SK-N-SH treated with all-trans-retinoic acid at 6 μM for 48 hours (cell line): ENCODE results near the gene CRYBA4.
A peak's percentile ranks its signal among the peaks of the same experiment; 100 is the strongest.

Experiments
- ATAC-seq: fragments of 200-7000 bp; cut with Tn5 transposase; 3 replicates; pipeline ENCODE4 v1.9.1; 2020; ENCODE audit warnings: mild to moderate bottlenecking, moderate library complexity
- ARNTL ChIP-seq: fragments of 450-650 bp; formaldehyde crosslinking; IDR thresholded peaks from 2 replicates; pipeline ENCODE4 v1.5.0; 2020; ENCODE audit warnings: low read depth, mild to moderate bottlenecking, moderate library complexity, borderline replicate concordance
- BACH2 ChIP-seq: fragments of 250-450 bp; sonication (Bioruptor Pico); IDR thresholded peaks from 2 replicates; pipeline ENCODE4 v1.9.0; 2021; ENCODE audit warnings: mild to moderate bottlenecking, borderline replicate concordance
- CSRNP3 ChIP-seq: fragments of 250-450 bp; sonication (Bioruptor Pico); IDR thresholded peaks from 2 replicates; pipeline ENCODE4 v1.5.1; 2021; ENCODE audit warnings: mild to moderate bottlenecking, moderate library complexity
- GLIS3 ChIP-seq: fragments of 250-450 bp; sonication (Bioruptor Pico); IDR thresholded peaks from 2 replicates; pipeline ENCODE4 v1.5.0; 2020; ENCODE audit warnings: mild to moderate bottlenecking, moderate library complexity
- OSR1 ChIP-seq: fragments of 250-450 bp; sonication (Bioruptor Pico); IDR thresholded peaks from 2 replicates; pipeline ENCODE4 v1.8.0; 2022; ENCODE audit warnings: moderate library complexity, mild to moderate bottlenecking, inconsistent platforms
- PPARA ChIP-seq: fragments of 250-450 bp; sonication (Bioruptor Pico); IDR thresholded peaks from 2 replicates; pipeline ENCODE4 v1.5.0; 2020; ENCODE audit warnings: mild to moderate bottlenecking, borderline replicate concordance
- RARB ChIP-seq: fragments of 250-450 bp; sonication (Bioruptor Pico); IDR thresholded peaks from 2 replicates; pipeline ENCODE4 v1.8.0; 2021; ENCODE audit warnings: mild to moderate bottlenecking, moderate library complexity
- SNAI2 ChIP-seq: fragments of 250-450 bp; sonication (Bioruptor Pico); IDR thresholded peaks from 2 replicates; pipeline ENCODE4 v1.5.0; 2020; ENCODE audit warnings: mild to moderate bottlenecking, moderate library complexity
- TCF4 ChIP-seq: fragments of 250-450 bp; sonication (Bioruptor Pico); IDR thresholded peaks from 2 replicates; pipeline ENCODE4 v1.8.0; 2021; ENCODE audit warnings: mild to moderate bottlenecking, moderate library complexity, borderline replicate concordance
- ZC3H10 ChIP-seq: fragments of 250-450 bp; sonication (Bioruptor Pico); IDR thresholded peaks from 2 replicates; pipeline ENCODE4 v1.5.1; 2021; ENCODE audit warnings: mild to moderate bottlenecking, moderate library complexity
- ZFP3 ChIP-seq: fragments of 250-450 bp; sonication (Bioruptor Pico); IDR thresholded peaks from 2 replicates; pipeline ENCODE4 v1.5.0; 2020; ENCODE audit warnings: mild to moderate bottlenecking, moderate library complexity
- ZFP30 ChIP-seq: fragments of 450-650 bp; formaldehyde crosslinking; IDR thresholded peaks from 2 replicates; pipeline ENCODE4 v1.5.0; 2022; ENCODE audit warnings: mild to moderate bottlenecking, moderate library complexity
- ZNF565 ChIP-seq: fragments of 450-650 bp; formaldehyde crosslinking; conservative IDR thresholded peaks from 2 replicates; pipeline ENCODE4 v1.5.0; 2020; ENCODE audit warnings: low read depth, mild to moderate bottlenecking, moderate library complexity
- ZNF70 ChIP-seq: fragments of 450-650 bp; formaldehyde crosslinking; IDR thresholded peaks from 2 replicates; pipeline ENCODE4 v1.5.0; 2020; ENCODE audit warnings: mild to moderate bottlenecking, moderate library complexity
- ZNF8 ChIP-seq: fragments of 450-650 bp; formaldehyde crosslinking; IDR thresholded peaks from 2 replicates; pipeline ENCODE4 v1.5.0; 2020; ENCODE audit warnings: mild to moderate bottlenecking, moderate library complexity
- TF ChIP-seq, protein P1 (sequence below): fragments of 250-450 bp; sonication (Bioruptor Pico); IDR thresholded peaks from 2 replicates; pipeline ENCODE4 v1.5.1; 2020; ENCODE audit warnings: low read depth, mild to moderate bottlenecking, moderate library complexity
- TF ChIP-seq, protein P2 (sequence below): fragments of 250-450 bp; sonication (Bioruptor Pico); IDR thresholded peaks from 2 replicates; pipeline ENCODE4 v1.8.0; 2020; ENCODE audit warnings: mild to moderate bottlenecking, moderate library complexity, borderline replicate concordance
- TF ChIP-seq, protein P3 (sequence below): fragments of 250-450 bp; sonication (Bioruptor Pico); IDR thresholded peaks from 2 replicates; pipeline ENCODE4 v1.8.0; 2021; ENCODE audit warnings: low read depth, mild to moderate bottlenecking, moderate library complexity, borderline replicate concordance
- TF ChIP-seq, protein P4 (sequence below): fragments of 250-450 bp; sonication (Bioruptor Pico); IDR thresholded peaks from 2 replicates; pipeline ENCODE4 v1.5.0; 2020; ENCODE audit warnings: mild to moderate bottlenecking, moderate library complexity

Gene CRYBA4

DNA sequence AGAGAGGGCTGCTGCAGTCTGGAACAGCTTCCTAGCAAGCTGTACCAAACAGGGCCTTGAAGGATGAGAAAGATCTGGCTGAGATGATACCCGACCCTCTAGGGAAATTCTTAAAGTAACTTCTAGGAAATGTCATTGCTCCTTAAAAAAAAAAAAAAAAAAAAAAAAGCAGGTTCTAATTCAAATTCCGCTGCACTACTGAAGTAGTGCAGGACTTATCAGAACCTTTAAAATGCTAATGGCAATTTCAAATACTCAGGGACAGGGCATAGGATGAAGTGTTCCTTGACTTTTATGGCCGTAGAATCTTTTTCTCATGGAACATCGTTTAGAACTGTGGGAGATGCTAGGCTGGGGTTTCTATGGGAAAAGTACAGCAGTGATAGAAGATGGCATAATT lies 48.7 kb downstream of the CRYBA4 start (continued):
- TF ChIP-seq, protein P1, sequence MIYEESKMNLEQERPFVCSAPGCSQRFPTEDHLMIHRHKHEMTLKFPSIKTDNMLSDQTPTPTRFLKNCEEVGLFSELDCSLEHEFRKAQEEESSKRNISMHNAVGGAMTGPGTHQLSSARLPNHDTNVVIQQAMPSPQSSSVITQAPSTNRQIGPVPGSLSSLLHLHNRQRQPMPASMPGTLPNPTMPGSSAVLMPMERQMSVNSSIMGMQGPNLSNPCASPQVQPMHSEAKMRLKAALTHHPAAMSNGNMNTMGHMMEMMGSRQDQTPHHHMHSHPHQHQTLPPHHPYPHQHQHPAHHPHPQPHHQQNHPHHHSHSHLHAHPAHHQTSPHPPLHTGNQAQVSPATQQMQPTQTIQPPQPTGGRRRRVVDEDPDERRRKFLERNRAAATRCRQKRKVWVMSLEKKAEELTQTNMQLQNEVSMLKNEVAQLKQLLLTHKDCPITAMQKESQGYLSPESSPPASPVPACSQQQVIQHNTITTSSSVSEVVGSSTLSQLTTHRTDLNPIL (CRISPR knock-in tag): no peak
- TF ChIP-seq ZC3H10 (CRISPR knock-in tag) (no peak), ZNF70 (CRISPR knock-in tag) (no peak), SNAI2 (CRISPR knock-in tag) (no peak), BACH2 (CRISPR knock-in tag) (no peak)

GRCh38 chr22:26671317-26672059 lies 49.7 kb downstream of the CRYBA4 start:
- TF ChIP-seq, protein P2, sequence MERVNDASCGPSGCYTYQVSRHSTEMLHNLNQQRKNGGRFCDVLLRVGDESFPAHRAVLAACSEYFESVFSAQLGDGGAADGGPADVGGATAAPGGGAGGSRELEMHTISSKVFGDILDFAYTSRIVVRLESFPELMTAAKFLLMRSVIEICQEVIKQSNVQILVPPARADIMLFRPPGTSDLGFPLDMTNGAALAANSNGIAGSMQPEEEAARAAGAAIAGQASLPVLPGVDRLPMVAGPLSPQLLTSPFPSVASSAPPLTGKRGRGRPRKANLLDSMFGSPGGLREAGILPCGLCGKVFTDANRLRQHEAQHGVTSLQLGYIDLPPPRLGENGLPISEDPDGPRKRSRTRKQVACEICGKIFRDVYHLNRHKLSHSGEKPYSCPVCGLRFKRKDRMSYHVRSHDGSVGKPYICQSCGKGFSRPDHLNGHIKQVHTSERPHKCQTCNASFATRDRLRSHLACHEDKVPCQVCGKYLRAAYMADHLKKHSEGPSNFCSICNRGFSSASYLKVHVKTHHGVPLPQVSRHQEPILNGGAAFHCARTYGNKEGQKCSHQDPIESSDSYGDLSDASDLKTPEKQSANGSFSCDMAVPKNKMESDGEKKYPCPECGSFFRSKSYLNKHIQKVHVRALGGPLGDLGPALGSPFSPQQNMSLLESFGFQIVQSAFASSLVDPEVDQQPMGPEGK (CRISPR knock-in tag): no peak
- no peak for TF ChIP-seq PPARA (CRISPR knock-in tag)
- no peak for TF ChIP-seq ZFP30 (CRISPR knock-in tag)
- TF ChIP-seq, protein P3, sequence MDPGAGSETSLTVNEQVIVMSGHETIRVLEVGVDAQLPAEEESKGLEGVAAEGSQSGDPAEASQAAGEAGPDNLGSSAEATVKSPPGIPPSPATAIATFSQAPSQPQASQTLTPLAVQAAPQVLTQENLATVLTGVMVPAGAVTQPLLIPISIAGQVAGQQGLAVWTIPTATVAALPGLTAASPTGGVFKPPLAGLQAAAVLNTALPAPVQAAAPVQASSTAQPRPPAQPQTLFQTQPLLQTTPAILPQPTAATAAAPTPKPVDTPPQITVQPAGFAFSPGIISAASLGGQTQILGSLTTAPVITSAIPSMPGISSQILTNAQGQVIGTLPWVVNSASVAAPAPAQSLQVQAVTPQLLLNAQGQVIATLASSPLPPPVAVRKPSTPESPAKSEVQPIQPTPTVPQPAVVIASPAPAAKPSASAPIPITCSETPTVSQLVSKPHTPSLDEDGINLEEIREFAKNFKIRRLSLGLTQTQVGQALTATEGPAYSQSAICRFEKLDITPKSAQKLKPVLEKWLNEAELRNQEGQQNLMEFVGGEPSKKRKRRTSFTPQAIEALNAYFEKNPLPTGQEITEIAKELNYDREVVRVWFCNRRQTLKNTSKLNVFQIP (CRISPR knock-in tag): no peak
- no peak for TF ChIP-seq TCF4 (CRISPR knock-in tag)
- TF ChIP-seq ARNTL (CRISPR knock-in tag): no peak
- TF ChIP-seq BACH2 (CRISPR knock-in tag): no peak
- TF ChIP-seq SNAI2 (CRISPR knock-in tag): no peak
- no peak for ATAC-seq

DNA sequence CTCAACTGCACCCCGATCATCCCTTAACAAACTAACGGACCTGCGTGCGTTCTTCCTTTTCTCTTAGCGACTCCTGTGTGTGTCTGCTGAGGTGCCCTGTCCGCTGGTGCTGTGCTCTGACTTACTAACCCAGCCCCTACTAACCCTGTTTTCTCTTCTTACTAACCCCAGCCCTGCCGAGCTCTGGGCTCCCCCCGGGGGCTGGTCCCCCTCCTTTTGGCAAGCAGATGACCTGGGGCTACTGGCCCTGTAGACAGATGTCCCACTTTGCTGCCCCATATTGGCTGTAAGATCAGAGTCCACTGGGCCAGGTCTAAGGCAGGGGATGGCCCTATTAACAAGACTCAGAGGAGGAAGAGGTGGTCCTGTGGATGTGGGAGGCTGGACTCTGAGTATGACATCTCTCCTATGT lies 50.3 kb downstream of the CRYBA4 start:
- TF ChIP-seq ZNF565 (CRISPR knock-in tag) (no peak), ARNTL (CRISPR knock-in tag) (no peak)
- no peak for ATAC-seq

GRCh38 chr22:26672590-26673468 lies 51.1 kb downstream of the CRYBA4 start:
- TF ChIP-seq CSRNP3 (CRISPR knock-in tag): 0 out of 2 replicates have a peak, but pooled peaks have one; percentile 73
- TF ChIP-seq ZFP30 (CRISPR knock-in tag): no peak
- TF ChIP-seq BACH2 (CRISPR knock-in tag): no peak
- ATAC-seq: peak; percentile 90

- no peak for ATAC-seq
- TF ChIP-seq OSR1 (no peak), ZNF8 (CRISPR knock-in tag) (no peak), GLIS3 (no peak), ZFP3 (CRISPR knock-in tag) (no peak), RARB (CRISPR knock-in tag) (no peak), TCF4 (CRISPR knock-in tag) (no peak)
- TF ChIP-seq, protein P2 (CRISPR knock-in tag): no peak
- TF ChIP-seq, protein P4, sequence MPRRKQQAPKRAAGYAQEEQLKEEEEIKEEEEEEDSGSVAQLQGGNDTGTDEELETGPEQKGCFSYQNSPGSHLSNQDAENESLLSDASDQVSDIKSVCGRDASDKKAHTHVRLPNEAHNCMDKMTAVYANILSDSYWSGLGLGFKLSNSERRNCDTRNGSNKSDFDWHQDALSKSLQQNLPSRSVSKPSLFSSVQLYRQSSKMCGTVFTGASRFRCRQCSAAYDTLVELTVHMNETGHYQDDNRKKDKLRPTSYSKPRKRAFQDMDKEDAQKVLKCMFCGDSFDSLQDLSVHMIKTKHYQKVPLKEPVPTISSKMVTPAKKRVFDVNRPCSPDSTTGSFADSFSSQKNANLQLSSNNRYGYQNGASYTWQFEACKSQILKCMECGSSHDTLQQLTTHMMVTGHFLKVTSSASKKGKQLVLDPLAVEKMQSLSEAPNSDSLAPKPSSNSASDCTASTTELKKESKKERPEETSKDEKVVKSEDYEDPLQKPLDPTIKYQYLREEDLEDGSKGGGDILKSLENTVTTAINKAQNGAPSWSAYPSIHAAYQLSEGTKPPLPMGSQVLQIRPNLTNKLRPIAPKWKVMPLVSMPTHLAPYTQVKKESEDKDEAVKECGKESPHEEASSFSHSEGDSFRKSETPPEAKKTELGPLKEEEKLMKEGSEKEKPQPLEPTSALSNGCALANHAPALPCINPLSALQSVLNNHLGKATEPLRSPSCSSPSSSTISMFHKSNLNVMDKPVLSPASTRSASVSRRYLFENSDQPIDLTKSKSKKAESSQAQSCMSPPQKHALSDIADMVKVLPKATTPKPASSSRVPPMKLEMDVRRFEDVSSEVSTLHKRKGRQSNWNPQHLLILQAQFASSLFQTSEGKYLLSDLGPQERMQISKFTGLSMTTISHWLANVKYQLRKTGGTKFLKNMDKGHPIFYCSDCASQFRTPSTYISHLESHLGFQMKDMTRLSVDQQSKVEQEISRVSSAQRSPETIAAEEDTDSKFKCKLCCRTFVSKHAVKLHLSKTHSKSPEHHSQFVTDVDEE (CRISPR knock-in tag): no peak
- TF ChIP-seq, protein P1 (CRISPR knock-in tag): no peak
These were observed 51.7 kb downstream of the CRYBA4 start for GRCh38 chr22:26673486-26673885.
